Epithelial cell of proximal tubule (primary cell): Measurements from ENCODE around the gene LSM7. TPM values are rescaled to one million over a fixed set of nuclear protein-coding genes. Genes with fewer than 3 reads are reported as not detected.

Experiments
- DNase-seq: peaks from one replicate; pipeline ENCODE4 v3.0.0-alpha.2; 2011; ENCODE audit warnings: low read depth
- H3K4me3 ChIP-seq: 2 replicates; pipeline ENCODE4 v1.5.1; 2011; ENCODE audit warnings: low read depth, mild to moderate bottlenecking, low read length
- total RNA-seq: library from RNA; depleted of rRNA; stranded (reverse); fragments of >200 nt; gene quantifications from 2 replicates; pipeline ENCODE4 v1.2.3, GENCODE V29; 2015
- TF ChIP-seq, protein P1 (sequence below): conservative IDR thresholded peaks from 2 replicates; pipeline ENCODE4 v1.5.1; 2012; ENCODE audit warnings: low read depth, mild to moderate bottlenecking, low read length

LSM7 gene
- total RNA-seq, 1 donor from 2014 or later: 352 TPM

DNA sequence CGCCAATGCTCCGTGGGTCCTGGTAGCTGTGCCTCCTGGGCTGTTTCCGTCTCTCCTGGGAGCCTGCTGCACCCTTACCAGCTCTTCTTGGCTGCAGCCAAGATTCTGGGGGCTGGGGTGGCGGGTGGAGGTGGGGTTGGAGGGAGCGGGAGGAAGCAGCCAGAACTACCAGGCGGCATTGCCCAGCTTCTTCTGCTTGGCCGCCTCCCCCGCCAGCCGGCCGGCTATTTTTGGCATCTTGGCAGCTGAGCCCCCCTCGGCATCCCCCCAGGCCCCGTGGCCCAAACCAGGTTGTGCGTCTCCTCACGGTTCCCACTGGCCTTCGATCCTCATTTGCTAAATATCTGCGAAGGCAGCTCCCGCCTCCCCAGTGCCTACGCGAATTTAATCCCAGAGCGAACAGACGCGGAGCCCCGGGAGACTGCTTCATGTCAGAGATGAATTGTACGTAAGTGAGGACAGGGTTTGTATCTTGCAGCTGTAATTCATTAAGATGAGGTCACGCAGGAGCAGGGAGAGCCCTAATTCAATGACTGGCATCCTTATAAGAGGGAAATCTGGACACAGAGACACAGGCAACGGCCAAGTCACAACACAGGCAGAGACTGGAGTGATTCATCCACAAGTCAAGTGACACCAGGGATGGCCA lies 33.6 kb downstream of the LSM7 start:
- TF ChIP-seq, protein P1, sequence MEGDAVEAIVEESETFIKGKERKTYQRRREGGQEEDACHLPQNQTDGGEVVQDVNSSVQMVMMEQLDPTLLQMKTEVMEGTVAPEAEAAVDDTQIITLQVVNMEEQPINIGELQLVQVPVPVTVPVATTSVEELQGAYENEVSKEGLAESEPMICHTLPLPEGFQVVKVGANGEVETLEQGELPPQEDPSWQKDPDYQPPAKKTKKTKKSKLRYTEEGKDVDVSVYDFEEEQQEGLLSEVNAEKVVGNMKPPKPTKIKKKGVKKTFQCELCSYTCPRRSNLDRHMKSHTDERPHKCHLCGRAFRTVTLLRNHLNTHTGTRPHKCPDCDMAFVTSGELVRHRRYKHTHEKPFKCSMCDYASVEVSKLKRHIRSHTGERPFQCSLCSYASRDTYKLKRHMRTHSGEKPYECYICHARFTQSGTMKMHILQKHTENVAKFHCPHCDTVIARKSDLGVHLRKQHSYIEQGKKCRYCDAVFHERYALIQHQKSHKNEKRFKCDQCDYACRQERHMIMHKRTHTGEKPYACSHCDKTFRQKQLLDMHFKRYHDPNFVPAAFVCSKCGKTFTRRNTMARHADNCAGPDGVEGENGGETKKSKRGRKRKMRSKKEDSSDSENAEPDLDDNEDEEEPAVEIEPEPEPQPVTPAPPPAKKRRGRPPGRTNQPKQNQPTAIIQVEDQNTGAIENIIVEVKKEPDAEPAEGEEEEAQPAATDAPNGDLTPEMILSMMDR: no peak
- H3K4me3 ChIP-seq: no peak overlapping the region
- no peak for DNase-seq

DNA sequence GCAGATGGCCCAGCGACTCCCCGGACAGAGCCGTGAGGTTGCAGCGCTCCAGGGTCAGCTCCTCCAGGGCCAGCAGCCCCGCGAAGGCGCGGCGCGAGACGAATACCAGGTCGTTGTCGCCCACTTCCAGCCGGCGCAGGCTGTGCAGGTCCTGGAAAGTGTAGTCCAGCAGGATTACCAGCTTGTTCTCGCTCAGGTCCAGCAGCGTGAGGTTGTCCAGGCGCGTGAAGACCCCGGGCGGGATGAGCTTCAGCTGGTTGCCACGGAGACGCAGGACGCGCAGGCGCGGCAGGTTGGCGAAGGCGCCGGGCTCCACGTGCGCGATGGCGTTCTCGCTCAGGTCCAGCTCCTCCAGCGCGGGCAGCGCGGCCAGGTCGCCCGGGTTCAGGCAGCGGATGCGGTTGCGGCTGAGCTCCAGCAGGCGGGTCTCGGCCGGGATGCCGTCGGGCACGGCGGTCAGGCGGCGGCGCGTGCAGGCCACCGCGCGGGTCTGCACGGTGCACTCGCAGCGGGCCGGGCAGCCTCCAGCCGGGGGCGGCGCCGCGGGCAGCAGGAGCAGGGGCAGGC lies 37.1 kb downstream of the LSM7 start:
- no peak overlapping the region for H3K4me3 ChIP-seq
- DNase-seq: no peak
- TF ChIP-seq, protein P1: no peak

DNA sequence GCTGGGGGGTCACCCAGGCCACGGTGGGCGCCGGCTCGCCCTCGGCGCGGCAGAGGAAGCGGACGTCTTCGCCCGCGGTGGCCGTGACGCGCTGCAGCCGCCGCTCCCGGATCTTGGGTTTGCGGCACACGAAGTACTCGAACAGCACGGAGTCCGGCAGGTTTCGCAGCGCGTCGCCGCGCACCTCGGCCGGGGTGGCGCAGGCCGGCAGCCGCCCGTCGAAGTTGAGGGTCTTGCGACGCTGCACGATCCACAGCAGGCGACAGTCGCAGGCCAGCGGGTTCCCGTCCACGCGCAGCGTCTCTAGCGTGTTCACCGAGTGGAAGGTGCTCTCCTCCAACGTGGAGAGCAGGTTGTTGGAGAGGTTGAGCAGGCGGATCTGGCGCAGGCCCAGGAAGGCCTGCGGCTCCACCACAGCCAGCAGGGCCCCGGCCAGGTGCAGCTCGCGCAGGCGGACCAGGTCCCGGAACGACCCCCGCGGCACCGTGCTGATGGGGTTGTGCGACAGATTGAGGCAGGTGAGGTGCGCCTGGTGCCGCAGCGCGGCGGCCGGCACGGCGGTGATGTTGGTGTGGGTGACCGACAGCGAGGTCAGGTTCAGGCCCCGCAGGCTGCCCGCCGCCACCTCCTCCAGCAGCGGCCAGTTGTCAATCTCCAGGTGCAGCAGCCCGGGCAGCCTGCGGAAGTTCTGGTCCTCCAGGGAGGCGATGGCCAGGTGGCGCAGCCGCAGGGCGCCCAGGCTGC lies 37.8 kb downstream of the LSM7 start:
- no peak for DNase-seq

DNA sequence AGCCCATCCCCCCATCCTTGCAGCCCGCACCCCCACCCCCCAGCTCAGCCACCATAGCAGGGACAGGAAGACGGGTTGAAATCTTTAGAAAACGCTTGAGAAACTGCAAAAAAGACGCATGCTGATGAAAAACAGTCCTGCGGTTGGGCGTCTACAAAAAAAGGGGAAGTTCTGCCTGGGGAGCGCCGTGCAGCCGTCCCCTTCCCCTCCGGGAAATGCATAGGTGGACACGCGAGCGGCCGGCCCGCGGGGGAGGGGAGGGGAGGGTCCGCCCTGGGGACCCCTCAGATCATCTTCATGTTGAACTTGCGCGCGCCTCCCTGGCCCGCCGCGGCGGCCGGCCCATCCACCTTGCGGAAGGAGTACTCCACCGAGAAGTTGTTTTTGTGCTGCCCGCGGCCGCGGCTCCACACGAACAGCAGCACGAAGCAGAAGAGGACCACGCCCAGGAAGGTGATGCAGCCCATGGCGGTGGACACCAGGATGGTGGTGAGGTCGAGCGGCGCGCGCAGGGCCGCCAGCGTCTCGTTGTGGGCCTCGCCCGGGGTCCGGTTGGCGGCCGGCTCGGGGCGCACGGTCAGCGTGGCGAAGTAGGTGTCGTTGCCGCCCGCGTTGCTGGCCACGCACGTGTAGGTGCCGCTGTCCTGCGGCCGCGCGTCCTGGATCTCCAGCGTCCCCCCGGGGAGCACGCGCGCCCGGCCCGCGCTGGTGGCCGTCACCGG lies 38.5 kb downstream of the LSM7 start:
- DNase-seq: no peak
- H3K4me3 ChIP-seq: no peak overlapping the region
- TF ChIP-seq, protein P1: no peak

More for the DNA sequence above, 37.8 kb downstream of the LSM7 start:
- no peak overlapping the region for H3K4me3 ChIP-seq
- TF ChIP-seq, protein P1: no peak

DNA sequence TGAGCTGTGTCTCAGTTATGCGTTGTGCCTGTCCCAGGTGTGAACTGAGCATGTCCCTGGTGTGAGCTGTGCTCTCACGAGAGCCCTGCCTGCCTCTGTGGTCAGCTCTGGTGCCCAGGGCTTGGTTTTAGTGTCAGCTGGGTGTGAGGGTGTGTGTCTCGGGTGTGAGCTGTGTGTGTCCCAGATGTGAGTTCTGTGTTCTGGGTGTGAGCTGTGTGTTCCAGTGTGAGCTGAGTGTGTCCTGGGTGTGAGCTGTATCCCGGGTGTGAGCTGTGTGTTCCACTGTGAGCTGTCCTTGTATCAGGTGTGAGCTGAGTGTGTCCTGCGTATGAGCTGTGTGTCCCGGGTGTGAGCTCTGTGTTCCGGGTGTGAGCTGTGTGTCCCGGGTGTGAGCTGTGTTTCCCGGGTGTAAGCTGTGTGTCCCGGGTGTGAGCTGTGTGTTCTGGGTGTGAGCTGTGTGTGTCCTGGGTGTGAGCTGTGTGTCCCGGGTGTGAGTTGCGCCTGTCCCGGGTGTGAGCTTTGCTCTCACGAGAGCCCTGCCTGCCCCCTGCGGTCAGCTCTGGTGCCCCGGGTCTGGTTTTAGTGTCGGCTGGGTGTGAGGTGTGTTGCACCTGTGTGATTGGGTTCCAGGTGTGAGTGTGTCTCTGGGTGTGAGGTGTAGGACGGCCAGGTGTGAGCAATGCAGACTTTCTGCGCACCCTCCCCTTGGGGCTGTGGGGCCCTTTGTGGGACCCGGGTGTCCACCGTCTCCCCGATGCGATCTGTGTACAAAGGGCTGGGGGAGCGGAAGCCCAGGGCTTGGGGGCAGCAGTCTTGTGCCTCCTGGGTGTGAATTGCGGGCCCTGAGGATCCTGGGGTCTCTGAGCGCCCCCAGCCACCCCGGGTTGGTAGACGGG lies 39.3 kb downstream of the LSM7 start:
- DNase-seq: no peak
- no peak overlapping the region for H3K4me3 ChIP-seq
- TF ChIP-seq, protein P1: no peak

DNA sequence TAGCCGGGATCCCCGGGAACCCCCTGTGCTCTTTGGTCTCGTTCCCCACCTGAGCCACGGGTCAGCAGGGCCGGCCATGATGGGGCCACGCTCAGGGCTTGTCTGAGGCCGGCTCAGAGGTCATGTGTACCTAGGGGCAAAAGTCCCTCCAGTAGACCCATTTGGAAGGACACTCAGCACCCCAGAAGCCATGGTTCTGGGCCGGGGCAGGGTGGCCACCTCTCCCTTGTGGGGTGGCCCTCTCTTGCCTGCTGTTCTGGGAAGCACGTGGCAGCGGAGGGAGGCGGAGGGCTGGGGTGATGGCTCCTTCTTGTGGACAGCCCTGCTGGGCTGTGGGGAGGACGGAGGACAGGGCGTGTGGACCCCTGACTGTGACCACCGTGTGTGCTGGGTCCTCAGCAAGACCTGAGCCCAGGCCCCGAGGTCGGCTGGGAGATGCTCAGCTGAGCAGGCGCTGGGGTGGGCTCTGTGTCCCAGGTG lies 40.0 kb downstream of the LSM7 start:
- no peak overlapping the region for H3K4me3 ChIP-seq
- TF ChIP-seq, protein P1: no peak
- DNase-seq: no peak
